NCI-H1694 (cell line): ENCODE results near the gene PEX14.
"Not testable (repeated sequence)": the region's sequence is repeated elsewhere in the genome, so short reads cannot be mapped to it uniquely, and the experiment has no call there.

ENCODE experiments used
- DNase-seq: peaks from one replicate; lab custom pipeline; 2025; lab: John Stamatoyannopoulos, UW

PEX14 gene

DNA sequence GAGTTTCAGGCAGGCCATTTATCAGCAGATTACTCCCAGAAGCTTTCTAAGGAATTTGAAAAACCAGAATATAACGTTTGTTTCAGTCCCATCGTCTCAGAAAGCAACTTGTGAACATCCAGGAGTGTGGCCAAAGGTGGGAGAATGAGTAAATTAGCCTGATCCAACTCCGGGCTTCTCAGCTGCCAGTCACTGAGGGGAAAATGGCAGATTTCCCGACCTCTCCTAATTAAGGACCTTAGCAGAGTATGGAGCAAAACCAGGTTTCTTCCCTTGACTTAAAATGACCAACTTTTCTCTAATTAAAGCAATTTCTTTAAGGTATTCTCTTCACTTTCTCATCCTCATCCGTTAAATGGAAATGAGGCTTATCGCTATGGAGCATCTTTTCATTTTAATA, 23.9 kb upstream of the PEX14 start:
- DNase-seq, result no peak

DNA sequence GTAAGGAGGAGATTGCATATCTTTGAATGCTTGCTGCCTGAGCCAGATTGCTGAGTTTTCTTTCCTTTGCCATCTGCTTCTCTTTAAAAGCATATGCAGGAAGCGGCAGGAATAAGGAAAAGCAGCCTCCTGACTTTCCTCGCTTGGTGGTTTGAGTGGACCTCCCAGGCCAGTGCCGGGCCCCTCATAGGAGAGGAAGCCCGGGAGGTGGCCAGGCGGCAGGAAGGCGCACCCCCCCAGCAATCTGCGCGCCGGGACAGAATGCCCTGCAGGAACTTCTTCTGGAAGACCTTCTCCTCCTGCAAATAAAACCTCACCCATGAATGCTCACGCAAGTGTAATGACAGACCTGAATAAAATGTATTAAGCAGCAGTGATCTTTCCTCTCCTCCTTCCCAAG, 23.5 kb upstream of the PEX14 start:
- DNase-seq, result no peak

DNA sequence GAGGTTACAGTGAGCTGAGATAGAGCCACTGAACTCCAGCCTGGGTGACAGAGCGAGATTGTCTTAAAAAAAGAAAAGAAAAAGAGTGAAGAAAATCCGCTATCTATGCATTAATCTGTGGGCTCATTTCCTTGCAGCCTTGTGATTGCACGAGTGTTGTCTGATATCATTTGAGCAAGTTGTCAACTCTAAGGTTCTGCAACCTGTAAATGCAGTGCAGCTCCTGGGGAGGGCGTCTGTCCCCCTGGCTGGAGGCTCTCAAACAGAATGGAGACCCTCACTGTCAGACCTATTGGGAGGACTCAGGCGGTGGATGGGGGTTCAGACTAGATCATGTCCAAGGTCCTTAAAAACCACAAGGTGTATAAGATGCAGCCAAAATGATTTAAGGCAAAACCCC, 18.7 kb upstream of the PEX14 start:
- DNase-seq, result no peak

DNA sequence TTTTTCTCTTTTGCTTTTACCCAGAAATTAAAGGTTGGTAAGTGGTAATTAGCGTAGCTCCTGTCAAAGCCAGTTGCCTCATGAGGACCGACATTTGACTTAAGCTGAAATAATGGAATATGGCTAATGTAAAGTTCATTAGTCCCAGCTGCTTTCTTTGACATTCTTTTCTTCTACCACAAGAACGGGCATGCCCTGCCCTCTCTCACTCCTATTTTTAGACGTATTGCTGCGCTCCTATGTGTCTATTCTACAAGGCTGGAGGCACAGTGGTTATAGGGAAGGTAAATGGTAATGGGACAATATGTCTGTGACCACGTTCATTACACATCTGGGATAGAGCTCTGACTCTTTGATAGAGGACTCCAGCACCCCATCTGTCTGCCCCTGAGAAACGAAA, 18.1 kb upstream of the PEX14 start:
- DNase-seq, result no peak

DNA sequence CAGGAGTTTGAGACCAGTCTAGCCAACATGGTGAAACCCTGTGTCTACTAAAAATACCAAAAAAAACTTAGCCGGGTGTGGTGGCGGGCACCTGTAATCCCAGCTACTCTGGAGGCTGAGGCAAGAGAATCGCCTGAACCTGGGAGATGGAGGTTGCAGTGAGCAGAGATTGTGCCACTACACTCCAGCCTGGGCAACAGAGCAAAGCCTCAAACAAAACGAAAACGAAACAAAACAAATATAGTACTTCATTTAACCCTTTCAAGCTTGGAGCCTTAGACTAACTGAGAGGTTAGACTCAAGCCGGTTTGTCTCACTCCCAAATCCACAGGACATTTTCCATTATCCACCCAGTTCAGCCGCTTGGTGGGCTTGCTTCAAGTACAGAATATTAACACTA, 17.3 kb upstream of the PEX14 start:
- not testable (repeated sequence) for DNase-seq

DNA sequence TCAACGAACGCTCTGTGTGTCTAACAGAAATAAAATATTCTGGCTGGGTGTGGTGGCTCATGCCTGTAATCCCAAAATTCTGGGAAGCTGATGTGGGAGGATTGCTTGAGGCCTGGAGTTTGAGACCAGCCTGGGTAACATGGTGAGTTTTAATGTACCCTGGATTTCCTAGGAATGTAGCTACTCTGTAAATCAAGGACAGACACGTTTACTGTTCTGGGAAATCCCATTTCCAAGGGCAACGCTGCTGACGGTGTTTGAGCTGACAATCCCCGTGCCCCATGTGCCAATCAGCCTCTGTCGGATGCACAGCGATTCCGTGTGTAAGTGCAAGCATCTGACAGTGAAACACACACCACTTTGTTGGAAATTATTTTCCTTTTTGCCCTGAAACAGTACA, 16.9 kb upstream of the PEX14 start:
- no peak for DNase-seq

DNA sequence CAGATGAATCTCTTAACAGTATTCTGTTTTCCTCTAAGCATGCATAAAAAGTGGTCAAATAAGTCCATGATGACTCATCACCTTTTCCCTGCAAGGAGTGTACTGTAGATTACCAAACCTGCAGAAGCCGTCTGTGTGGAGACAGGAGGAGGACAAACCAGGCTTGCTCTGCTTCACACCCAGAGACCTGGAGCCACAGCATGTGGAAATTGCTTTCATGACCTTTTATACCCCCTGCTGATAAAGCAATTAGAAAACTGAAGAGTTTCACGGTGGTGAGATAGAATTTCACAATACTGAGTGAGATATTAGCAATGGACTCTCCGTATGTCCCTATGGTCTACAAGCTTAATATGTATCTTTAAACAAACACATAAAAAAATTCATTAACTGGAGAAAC, 15.6 kb upstream of the PEX14 start:
- no peak for DNase-seq

DNA sequence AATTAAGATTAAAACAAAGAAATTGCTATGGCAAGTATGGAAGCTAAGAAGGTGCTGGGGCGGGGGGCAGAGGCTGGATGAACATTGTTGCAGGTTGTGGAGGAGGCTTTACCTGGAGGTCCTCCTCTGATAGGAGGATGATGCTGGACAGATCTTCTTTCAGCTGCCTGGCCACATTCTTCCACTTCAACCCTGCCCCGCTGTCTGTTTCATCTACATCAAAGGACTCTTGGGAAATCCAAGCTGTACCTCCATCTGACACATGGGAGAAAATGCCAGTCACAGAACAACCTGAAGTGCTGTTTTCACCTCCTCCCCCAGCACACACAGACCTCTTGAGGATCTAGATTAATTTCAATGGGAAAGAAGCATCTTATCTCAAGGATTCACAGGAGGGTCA, 7.7 kb upstream of the PEX14 start:
- DNase-seq, result no peak

DNA sequence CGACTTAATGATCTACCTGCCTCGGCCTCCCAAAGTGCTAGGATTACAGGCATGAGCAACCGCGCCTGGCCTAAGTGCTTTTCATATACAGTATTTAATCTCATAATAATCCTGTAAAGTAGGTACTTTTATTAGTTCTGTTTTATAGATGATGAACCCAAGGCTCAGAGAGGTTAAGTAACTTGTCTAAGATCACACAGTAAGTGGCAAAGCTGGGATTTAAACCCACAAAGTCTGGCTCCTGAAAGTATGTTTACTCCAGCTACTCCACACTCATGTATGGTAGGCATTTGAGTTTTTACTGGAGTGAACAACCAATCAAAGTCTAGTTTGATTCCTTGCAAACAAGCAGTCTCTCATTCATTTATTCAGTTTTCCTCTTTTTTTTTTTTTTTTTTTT, 4.7 kb upstream of the PEX14 start:
- no peak for DNase-seq

DNA sequence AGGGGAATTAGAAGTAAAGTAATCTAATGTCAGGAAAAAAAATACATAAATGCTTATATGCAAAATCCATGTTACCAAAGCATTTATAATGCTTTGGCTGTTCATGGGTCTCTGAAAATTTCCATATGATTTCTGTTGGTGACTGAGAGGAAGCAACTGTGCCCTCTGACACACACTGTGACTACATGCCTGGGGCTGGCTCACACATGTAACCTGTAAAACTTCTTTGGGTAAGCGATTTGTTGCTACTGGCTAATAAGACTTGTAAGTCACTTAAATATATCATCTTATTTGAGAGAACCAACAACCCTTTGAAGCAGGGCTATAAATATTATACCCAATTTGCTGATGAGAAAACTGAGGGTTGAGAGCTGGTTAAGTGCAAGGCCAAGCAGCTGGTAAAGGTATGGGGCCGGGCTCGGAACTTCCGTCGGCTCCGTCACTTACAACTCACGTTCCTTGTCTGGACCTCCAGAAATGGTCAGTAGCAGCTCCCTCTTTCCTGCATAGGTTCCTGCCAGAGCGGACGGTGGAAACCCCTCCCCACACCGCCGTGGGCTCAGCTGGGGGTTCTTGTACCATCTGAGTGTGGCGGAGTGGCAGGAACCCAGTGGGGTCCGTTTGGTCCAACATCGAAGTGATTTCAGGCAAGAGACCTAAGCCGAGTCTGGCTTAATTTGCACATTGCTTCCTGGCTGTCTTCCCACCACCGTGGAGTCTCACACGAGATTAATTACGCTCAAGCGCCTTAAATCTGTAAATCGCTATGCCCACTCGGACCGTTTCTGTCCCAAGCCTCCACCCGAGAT, 3.1 kb upstream of the PEX14 start:
- no peak for DNase-seq

DNA sequence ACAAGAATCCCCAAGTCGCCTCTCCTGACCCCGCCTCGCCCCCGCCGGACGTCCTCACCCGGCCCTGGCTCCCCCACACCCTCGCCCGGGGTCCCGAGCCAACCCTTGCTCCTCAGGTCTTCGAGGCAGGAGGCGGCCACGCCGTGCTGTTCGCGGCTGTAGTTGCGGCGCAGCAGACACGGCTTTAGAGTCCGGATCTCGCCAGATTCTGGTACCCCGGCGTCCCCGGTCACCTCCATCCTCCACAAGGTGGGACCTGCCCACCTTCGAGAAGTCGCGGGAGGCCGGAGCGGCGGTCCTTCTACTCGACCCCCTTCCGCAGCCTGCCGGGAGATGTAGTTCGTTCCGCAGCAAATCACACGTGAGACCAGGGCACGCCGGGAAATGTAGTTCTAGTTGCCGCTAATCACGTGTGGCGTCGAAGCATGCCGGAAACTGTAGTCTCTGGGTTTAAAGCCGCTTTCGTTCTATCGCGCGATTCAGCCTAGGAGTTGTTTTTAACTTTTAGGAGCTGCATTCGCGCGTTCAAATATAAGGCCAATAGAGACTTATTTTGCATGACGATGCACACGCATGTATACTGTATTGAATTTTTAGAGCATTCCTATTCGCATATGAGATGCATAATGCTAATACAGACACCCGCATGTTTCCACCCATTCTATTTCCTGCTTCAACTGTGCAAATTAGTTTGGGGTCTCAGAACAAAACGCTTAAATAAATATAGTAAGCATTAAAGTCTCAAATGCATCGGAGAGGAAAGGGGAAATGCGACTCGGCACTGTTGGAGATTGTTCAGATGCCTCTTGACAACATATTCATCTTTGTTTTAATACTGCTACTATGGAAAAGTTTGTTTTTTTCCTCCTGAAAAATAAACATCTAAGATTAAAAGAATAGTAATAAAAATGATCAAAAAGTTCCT, 2.3 kb upstream of the PEX14 start, which contains the start of gene DFFA:
TSS of gene DFFA (minus strand) at position 310 of the 925 bp plus-strand sequence. CDS start at position 239, 71 bp downstream.
- DNase-seq, result peak; percentile 92

DNA sequence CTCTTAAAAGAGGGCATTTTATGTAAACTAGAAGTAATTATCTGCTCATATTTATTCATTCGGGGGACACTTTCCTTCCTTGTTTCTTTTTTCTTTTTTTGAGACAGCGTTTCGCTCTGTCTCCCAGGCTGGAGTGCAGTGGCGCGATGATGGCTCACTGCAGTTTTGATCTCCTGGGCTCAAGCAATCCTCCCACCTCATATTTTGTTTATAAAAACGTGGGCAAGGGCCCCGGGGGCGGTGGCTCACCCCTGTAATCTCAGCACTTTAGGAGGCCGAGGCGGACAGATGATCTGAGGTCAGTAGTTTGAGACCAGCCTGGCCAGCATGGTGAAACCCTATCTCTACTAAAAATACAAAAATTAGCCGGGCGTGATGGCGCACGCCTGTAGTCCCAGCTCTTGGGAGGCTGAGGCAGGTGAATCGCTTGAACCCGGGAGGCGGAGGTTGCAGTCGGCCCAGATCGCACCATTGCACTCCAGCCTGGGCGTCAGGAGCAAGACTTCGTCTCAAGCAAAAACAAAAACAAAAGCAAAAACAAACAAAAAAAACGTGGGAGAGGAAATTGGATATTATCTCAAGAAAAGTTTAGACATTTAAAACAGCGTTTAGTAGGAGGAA, 1.5 kb upstream of the PEX14 start:
- no peak for DNase-seq

DNA sequence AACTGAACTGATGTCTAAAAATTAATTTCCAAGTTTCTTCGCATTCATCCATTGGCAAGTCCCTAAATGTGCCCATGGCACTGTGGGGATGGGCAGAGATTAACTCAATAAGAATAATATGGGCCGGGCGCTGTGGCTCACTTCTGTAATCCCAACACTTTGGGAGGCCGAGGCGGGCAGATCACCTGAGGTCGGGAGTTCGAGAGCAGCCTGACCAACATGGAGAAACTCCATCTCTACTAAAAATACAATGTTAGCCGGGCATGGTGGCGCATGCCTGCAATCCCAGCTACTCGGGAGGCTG, 489 bp upstream of the PEX14 start:
- DNase-seq, result not testable (repeated sequence)

DNA sequence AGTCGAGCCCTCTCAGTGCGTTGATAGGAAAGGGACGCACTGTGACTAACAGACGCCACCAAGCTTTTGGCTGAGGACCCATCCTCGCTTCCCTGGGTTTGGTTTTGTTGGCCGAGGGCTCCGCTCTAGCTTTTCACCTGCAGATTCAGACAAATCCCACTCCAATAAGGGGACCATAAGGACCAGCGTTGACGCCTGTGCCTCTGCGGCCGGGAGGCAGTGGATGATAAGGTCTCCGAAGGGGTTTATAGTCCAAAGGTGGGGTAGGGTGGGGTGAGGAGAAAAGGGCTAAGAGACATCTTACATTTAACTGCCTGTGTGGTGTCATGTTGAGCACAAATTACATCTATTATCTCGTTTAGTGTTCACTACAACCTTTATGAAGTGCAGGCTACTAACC, 760 bp downstream of the PEX14 start:
- no peak for DNase-seq

DNA sequence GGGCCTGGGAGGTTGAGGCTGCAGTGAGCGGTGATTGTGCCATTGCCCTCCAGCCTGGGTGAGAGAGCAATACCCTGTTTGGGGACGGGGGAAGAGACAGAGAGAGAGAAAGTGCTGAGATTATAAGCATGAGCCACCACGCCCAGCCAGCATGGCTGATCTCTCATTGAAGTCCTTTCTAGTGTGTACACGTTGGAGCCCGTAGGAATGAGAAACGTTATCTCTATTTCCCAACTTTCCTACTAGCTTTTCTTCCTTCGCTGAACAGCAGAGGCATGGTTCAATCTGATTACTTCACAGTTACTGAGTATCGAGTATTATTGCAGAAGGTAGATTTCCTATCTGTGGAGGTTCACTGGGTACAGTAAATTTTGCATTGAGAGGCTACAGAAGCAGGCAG, 4.5 kb downstream of the PEX14 start:
- no peak for DNase-seq

DNA sequence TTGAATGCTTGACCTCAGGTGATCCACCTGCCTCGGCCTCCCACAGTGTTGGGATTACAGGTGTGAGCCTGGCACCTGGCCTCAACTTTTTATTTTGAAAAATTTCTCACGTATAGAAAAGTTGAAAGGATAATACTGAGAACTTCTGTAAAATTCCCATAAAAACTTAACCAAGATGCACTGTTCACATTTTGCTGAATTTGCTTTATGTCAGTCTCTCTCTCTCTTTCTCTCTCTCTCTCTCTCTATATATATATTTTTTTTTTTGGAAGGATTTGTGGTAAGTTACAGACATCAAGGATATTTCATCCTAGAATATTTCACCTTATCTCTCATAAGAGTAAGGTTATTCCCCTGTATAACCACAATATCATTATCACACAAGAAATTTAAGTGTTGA, 5.9 kb downstream of the PEX14 start:
- no peak for DNase-seq

DNA sequence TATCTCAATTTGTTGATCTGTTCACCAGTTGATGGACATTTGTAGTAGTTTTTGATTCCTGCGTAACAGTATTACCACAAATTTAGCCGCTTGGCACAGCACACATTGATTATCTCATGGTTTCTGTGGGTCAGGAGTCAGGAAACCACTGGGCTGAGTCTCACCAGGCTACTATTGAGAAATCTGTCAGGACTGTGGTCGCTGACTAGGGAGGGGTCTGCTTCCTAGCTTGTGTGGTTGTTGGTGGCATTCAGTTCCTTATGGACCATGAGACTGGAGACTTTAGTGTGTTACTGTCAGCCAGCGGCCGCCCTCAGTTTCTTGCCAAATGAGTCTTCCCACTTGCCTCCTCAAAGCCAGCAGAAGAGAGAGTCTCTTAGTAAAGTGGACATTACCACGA, 9.8 kb downstream of the PEX14 start:
- DNase-seq, result no peak

DNA sequence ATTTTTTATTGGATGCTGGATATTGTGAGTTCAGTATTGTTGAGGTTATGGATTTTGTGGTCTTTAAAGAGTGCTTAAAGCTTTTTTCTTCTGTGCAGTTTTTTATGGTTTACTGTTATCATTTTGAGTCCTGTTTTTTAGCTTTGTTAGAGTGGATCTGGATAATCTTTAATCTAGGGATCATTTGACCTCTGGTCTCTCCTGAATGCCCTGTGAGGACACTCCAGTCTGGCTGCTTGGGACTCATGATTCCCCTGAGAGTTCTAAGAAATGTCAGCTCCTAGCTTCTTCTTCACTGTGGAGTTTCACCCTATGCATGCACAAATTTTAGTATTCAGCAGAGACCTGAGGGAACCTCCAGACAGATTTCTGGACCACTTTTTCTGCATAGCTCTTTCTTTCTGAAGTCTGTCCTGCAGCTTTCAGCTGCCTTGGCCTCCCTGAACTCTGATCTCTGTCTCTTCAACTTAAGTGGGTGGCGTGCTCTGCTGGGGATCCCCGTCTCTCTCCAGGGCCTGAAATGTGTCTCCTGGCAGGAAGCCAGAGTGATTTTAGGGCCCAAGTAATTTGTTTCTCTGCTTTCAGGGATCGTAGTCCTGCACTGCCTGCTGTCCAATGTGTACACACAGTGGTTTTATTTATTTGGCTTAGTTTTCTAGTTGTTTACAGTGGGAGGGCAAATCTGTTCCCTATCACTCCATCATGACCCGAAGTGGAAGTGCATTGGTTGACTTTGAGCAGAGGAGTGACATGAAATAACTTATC, 14.7 kb downstream of the PEX14 start:
- no peak for DNase-seq

DNA sequence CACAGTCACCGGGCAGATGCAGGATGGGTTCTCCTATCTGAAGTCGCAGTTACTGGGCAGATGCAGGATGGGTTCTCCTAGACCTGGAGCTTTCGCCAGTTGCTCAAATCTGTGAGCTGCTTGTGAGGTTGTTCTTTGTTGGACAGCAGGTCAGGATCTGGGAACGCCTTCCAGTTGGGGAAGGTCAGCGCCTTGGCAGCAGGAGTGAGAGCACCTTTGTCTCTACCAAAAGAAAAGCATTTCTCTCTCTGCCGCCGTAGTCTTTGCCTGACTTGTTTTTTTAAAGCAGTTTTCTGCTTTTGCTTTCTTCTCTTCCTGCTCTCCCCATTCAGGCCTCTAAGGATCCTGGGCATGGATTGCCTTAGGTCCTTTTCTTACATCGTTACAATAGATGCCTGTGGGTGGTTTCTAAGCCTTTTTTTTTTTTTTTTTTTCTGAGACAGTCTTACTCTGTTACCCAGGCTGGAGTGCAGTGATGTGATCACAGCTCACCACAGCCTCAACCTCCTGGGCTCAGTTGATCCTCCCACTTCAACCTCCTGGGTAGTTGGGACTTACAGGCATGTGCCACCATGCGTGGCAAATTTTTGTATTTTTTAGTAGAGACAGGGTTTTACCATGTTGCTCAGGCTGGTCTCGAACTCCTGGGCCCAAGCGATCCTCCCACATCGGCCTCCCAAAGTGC, 15.7 kb downstream of the PEX14 start:
- DNase-seq, result no peak

DNA sequence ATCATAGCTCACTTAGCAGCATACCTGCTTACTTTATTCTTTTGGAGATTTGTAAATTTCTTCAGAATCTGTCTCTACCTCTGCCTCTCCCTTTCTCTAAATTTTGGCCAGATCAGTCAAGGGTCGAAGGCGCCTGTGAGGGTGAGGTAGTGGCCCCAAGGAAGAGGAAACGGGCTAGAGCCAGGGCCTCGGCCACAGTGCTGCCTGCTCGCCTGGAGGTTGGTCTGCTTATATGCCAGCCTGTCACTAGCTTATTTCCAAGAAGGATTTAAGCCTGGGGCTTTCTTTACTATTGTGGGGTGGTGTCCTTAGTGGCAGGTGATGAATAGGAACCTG, 19.6 kb downstream of the PEX14 start:
- DNase-seq, result no peak

DNA sequence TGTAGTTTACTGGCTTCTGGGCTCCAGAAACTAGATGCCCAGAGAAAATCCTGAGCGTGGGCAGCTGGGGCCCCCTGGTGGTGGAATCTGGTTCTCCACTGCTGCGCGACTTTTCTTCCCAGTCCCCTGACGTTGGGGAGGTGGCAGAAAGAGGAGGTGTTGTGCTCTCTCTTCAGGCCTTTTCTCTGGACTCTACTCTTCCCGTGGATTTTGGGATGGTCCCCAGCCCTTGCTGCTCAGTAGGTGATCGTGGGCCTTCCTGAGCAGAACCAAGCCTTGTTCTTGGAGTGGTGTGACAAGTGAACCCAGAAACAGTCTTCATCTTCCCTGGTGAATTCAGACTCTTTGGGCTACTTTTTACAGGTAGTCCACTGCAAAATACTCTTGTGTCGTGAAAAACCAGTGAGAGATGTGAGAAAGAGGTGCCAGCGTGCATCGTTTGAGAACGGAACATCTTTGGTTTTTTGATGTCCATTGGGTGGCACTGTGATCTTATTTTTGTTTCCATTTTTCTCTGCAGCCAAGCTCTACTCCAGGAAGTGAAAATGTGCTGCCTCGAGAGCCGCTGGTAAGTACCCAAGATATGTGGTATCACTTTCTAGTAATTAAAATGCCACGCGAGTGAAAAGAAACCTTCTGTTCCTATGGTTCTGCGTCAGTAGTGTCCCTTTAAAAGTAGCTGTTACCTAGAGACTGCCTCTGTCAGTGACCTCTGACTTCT, 20.2 kb downstream of the PEX14 start:
- peak; percentile 47 for DNase-seq
